A673 (cell line): ENCODE results near the gene PIK3C2B.

ENCODE experiments used
- CTCF ChIP-seq: fragments of 300-800, 200-600 bp; sonication (generic); conservative IDR thresholded peaks from 2 replicates; pipeline ENCODE4 v1.5.1; 2017; ENCODE audit warnings: low read depth, mild to moderate bottlenecking, antibody characterized with exemption, low read length, moderate library complexity, mixed read lengths
- EZH2 ChIP-seq: fragments of 200-600 bp; sonication (generic); IDR thresholded peaks from 2 replicates; pipeline ENCODE4 v1.6.1; 2017; ENCODE audit warnings: borderline replicate concordance, low read depth, mild to moderate bottlenecking, mixed read lengths, antibody characterized with exemption, low read length; ENCODE audit not compliant: poor library complexity, severe bottlenecking

GRCh38 chr1:204544321-204544720 lies 49.7 kb upstream of the PIK3C2B start:
- TF ChIP-seq EZH2: no peak
- no peak for TF ChIP-seq CTCF
